LHCN-M2 (cell line): ENCODE measurements around the gene TAS2R40. TPM values are rescaled to one million over a fixed set of nuclear protein-coding genes. Genes with fewer than 3 reads are reported as not detected.

Experiments used
- DNase-seq: peaks from one replicate; pipeline ENCODE4 v3.0.0-alpha.2; 2012; ENCODE audit warnings: low read depth
- total RNA-seq: library from RNA; depleted of rRNA; stranded (reverse); fragments of >200 nt; gene quantifications from 2 replicates; pipeline ENCODE4 v1.2.3, GENCODE V29; 2014

TAS2R40 gene
- total RNA-seq, 1 experiment from 2014 or later, result not detected

DNA sequence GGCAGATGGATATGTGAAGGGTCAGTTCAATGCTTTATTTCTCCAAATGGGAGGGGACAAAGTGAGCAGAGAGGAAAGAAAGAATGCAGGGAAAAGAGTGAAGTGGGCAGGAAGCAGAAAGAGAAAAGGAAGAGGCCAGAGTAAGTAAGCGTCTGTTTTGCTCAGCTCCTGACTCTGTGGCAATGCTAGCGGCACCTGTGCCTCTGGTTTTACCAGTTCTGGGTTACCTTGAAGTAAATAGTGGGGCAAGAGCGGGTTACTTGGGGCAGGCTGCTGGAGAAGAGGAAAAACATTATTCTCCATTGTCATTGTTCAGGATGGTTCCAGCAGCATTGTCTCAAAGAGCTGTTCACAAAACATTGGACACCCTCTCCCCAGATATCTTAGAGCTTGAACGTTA, 1.9 kb downstream of the TAS2R40 start:
- DNase-seq, result no peak

DNA sequence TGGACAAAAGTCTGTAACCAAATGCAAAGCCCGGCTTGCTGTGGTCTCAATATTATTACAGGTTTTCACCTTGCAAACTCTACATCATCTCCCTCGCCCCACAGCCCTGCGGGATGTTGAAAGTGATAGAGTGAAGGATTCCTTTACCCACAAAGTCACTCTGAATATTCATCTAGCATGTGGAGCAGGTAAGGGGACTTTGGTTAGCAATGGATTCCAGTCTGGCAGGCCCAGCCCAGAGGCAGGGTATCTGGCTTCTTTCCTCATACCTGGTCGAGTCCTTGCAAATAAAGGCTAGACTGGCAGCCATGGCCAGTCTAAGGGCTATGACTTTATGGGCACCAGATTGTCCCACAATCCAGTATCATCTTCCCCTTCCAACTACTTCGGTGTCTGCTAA, 3.2 kb downstream of the TAS2R40 start:
- DNase-seq, result no peak

DNA sequence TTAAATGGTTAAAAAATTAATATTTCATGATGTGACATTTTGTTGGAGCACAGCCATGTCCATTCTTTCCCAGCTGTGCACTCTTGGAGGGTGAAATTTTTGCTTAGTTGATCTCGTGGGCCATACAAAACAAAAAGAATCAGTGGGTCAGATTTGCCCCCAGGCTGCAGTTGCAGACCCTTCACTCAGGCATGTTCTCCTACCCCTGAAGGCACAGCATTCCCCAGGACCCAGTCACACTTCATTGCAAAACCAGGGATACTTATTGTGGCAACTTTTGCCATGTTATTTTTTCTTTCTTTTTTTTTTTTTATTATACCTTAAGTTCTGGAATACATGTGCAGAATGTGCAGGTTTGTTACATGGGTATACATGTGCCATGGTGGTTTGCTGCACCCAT, 6.0 kb downstream of the TAS2R40 start:
- peak; percentile 21 for DNase-seq

DNA sequence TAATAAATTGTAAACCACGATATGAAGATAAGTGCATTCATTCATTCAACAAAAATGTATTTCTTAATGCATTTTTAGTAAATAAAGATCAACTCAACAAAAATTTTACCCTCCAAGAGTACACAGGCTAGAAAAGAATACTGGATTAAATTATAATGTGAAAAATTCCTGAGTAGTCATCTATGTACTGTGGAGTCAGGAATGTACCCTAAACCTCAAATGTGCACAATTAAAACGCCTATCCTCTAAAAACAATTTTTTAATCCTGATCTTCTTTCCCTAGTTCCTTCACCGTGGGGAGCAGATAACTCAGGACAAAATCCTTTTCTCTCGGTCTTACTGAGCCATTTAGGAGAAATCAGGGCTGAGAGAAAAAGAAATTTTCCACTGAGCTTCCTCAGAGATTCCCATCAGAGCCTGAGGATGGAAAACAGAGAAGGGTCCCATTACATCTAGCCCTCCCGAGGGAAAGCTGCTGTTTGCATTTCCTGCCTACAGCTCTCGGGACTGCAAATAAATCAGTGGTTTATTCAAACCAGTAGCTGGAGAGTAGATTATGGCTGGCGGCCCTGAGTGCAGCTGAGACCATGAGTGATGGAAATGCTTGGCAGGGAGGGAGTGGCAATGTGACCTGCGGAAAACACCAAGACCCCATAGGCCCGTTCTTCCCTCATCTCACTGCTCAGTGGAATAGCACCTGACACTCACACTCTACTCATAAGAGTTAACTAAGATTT, 7.4 kb downstream of the TAS2R40 start:
- DNase-seq, result peak; percentile 68

DNA sequence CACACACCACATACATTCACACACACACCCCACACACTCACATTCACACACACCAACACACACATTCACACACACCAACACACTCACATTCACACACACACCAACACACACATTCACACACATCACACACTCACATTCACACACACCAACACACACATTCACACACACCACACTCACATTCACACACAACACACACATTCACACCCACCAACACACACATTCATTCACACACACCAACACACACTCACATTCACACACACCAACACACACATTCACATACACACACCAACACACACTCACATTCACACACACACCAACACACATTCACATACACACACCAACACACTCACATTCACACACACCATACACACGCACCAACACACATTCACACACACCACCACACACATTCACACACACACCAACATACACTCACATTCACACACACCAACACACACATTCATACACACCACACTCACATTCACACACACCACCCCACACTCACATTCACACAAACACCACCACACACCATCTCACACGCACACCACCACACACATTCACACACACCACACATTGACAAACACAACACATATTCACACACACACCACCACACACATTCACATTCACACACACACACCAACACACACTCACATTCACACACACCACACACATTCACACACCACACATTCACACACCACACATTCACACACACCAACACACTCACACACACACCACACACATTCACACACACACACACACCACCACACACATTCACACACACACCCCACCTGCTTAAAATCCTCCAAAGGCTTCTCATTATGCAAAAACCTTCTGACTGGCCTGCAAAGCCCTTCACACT, 9.0 kb downstream of the TAS2R40 start:
- DNase-seq, result no peak

DNA sequence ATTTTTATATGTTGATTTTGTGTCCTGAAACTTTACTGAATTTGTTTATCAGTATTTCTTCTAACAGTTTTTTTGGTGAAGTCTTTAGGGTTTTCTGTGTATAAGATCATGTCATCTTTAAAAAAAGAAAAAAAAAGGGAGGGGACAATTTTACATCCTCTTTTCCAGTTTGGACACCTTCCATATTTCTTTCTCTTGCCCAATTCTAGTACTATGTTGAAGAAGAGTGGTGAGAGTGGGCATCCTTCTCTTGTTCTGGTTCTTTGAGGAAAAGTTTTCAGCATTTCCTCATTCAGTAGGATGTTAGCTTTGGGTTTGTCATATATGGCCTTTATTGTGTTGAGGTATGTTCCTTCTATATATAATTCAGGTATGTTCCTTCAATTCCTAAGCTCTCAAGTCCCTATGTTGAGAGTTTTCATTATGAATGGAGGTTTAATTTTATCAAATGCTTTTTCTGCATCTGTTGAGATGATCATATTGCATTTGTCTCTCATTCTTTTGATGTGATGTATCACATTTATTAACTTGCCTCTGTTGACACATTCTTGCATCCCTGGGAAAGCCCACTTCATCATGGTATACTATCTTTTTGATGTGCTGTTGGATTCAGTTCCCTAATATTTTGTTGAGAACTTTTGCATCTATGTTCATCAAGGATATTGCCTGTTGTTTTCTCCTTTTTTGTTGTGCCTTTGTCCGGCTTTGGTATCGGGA, 12.1 kb downstream of the TAS2R40 start:
- DNase-seq, result no peak

DNA sequence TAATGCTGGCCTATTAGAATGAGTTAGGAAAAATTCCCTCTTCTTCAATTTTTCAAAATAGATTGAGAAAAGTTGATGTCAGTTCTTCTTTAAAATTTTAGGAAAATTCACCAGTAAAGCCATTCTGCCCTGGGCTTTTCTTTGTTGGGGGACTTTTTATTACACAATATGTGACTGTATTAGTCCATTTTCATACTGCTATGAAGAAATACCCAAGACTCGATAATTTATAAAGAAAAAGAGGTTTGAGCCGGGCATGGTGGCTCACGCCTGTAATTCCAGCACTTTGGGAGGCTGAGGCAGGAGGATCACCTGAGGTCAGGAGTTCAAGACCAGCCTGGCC, 12.7 kb downstream of the TAS2R40 start:
- DNase-seq, result no peak

DNA sequence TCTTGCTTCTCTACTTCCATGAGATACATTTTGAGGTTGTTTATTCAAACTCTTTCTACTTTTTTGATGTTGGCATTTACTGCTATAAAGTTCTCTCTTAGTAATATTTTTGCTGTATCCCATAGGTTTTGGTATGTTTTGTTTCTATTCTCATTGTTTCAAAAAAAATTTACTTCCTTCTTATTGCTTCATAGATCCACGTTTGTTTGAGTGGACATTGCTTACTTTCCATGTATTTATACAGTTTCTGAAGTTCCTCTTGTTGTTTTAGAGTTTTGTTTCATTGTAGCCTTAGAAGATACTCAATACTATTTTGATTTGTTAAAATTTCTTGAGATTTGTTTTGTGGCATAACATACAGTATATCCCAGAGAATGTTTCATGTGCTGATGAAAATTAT, 13.7 kb downstream of the TAS2R40 start:
- no peak for DNase-seq

DNA sequence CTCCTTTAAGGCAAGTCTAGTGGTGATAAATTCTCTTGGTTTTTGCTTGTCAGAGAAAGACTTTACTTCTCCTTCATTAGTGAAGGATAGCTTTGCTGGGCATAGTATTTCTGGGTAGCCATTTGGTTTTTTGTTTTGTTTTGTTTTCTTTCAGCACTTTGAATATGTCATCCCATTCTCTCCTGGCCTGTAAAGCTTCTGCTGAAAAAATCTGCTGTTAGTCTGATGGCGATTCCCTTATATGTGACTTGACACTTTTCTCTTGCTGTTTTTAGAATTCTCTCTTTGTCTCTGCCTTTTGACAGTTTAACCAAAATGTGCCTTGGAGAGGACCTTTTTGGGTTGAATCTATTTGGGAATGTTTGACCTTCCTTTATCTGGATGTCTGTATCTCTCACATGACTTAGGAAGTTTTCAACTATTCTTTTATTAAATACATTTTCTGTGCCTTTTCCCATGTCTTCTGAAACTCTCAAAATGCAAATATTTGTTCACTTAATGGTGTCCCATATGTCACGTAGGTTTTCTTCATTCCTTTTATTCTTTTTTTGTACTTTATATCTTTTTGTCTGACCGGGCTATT, 14.7 kb downstream of the TAS2R40 start:
- no peak for DNase-seq

DNA sequence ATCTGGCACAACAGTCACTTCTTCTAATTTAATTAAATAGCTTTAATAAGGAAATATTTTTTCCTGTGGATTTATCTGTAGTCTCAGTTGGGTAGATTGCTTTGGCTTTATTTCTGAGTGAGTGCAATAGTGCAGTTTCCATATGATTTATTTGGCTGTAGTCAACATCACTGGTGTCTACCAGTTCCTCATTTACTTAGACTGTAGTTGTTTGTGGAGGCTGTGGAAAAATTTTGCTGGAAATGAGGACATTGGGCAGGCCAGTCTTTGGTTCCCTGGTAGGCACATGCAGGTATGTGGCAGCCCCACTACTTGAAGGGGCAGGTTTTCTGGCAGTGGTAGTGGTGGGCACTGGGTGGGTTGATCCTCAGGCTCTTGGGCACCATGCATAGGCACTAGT, 15.5 kb downstream of the TAS2R40 start:
- DNase-seq, result no peak

DNA sequence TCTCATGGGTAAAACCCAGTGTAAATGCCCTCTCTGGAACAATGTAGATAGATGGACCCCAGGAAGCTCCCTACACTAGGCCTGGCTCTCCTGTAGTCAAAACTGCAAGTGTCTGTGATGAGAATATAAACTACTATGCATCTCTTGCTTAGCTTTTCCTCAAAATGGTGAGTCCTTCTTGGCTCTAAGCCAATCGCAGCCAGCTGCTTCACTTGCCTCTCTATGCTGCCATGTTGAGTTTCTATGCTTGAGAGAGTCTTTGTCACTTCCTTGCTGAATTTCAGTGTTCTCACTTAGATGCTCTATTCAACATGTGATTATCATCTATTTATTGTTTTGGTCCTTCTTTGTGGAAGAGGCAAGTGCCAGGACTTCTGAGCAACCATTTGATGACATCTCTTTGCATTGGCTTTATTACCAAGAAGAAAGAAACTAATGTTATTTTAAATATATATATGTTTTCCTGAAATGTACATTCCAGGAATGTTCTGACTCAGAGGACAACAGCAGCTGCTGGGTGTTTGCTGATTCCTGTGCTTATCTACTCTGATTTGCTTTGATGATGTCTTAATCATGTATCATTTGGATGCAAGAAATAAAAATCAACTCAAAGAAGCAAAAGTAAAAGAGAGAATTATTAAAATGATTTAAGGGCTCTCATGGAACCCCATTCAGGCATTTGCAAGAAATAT, 16.6 kb downstream of the TAS2R40 start:
- peak; percentile 70 for DNase-seq

DNA sequence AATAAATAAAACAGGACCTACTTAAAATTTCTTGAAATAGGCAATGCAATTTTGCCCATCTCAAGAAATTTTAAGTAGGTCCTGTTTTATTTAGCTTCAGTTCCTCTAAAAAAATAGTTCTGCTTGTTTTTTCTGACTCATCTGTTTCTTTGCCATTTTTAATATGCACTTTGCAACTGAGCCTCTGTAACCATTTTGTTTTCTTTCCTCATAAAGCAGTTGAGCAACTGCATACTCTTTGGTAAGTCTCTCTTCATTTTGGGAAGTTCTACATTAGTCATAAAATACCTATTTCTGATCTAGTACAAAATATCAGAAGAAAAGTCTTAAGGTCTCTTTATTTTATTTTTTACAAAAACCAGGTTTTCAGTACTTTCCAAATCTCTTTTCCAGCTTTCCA, 18.0 kb downstream of the TAS2R40 start:
- peak; percentile 74 for DNase-seq

DNA sequence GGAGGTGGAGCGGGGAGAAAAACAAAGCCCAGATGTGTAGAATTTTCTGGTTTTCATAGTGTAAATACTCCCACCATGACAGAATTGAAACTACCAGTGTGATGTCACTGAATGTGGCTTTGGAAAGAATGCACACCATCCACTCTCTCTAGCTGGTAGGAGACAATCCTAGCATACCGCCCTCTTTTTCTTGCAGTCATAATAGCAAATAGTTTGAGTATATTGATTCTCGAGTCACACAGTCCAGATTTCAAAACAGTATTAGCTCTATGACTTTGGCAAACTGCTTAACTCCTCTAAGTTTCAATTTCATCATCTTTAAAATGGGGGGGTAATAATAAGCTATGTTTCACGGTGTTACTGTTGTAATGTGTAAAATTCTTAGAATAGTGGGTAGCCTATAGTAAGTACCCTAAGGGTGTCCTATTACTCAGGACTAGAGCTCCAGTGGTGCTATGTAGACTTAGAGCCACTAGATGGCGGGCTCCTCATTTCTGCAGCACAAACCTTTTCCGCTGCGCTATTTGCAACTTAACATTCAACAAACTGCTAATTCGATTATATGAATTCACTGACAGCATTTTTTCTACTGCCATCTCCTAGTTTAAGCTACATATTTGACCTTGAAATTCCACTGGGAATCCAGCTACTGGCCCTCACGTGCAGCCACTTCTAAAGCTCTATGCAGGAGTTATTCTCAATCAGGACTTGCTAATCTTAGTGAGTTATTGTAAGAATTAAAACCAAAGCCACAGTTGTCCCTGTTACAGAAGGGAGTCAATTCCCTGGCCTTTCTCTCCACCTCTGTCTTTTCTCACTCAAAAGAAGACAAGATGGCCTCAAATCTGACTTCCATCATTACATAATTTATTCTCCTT, 18.7 kb downstream of the TAS2R40 start:
- peak; percentile 87 for DNase-seq

DNA sequence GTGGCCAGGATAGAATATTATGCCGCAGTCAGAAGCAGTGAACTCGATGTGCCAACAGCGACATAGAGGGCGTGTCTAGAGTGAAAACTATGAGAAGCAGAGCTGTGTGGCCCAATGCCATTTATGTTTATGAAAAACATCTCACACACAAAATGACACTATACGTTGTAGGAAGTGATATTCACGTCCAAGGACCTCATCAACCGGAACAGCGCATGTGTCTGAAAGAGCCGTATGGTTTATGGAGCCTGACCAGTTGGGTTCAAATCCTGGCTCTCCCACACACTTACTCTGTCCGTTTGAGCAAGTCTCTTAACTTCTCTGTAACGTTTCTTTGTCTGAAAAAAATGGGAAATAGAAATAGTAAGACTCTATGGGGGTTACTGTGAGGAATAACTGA, 20.5 kb downstream of the TAS2R40 start:
- no peak for DNase-seq

DNA sequence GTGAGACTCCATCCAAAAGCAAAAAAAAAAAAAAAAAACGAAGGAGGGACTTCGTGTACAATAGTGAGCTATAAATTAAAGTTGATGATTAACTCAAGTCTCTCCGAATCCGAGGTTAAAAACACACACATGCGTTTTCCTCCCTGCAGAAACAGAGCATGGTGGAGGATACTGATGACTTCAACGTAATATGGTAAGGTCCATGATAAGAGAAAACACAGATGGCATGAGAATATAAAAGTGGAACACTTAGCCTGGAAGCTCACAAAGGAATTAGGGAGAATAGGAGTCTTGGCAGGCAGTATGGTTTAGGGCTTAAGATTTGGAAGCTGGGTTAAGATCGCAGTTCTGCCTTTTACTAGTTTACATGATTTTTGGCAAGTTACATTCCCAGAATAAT, 21.3 kb downstream of the TAS2R40 start:
- DNase-seq, result no peak

DNA sequence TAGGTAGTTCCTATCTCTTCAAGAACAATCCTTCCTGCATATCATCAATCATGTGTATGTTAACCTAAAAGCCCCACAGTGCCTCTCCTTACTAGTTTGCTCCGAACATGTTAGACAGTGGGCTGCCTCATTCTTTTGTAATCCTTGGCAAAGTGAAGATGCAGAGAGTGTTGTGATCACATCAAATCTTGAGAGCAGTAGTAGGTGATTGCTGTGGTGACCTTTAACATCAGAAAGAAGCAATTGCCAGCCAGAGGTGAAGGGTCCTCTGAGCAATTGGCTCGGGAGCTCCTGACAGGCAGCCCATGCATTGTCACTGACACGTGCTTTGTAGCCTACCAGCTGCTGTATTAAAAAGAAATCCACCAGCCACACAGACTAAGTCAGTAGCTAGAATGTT, 21.8 kb downstream of the TAS2R40 start:
- no peak for DNase-seq

DNA sequence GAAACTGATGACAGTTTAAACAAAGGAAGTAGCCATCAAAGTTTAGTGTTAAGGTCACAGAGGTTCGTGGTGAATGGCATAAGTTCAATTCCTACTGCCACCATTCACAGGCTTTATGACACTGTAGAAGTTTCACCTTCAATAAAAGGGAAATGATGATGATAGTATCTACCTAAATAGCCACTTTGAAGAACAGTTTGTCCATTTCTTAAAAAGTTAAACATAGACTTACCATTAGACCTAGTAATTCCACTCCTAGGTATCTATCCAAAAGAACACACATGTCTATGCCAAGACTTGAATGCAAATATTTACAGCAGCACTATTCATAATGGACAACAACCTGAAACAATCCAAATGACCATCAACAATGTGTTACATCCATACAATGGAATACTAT, 22.5 kb downstream of the TAS2R40 start:
- no peak for DNase-seq

DNA sequence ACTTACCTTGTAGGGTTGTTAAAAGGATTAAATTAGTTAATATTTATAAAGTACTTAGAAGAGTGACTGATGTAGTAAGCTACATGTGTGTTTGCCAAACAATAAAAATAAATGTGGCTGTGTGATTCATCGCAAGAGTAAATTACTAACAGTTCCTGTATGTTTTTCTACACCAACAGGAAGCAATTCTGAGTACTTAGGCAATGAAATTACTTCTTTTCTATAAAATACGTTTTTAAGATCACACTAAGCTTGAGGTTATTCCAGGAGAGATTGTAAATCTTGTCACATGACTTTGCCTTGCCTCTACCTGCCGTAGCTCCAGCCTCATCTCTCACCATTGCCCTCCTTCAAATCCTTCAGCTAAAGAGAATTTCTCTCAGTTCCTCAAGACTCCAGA, 23.3 kb downstream of the TAS2R40 start:
- DNase-seq, result peak; percentile 65

DNA sequence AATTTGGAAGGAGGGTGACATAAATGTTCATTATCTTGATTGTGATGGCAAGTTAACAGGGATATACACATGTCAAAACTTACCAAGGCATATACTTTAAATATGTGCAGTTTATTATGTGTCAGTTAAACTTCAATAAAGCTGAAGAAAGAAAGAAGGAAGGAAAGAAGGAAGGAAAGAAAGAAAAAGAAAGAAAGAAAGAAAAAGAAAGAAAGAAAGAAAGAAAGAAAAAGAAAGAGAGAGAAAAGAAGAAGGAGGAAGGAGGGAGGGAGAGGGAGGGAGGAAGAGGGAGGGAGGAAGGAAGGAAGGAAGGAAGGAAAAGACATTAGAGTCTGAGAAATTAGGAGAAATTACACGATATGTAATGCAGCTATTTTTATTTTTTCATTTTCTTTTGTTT, 25.5 kb downstream of the TAS2R40 start:
- no peak for DNase-seq

DNA sequence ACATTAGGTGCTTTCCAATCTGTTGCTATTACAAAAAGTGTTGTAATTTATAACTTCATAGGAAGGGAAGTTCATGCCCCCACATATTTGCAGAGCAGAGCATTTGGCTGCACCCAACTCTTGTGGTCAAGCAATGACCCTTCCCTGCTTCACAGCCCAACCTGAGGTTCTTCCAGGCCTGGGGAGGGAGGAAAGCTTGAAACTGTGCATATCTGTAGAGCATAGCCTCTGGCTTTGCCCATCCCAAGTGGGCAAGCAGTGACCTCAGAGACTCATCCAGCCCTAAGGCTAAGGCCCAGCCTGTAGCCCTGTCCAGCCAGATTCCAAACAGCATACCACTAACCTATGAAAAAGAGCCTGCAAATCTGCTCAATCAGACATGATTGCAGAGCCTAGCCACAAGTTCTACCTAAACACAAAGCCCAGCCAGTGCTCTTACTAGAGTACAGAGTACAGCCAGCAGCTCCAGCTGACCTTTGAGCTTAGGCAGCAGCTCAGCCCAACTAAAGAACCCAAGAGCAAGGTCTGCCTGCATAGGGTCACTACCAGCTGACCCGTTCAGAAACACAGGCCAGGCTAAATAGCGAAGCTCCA, 27.0 kb downstream of the TAS2R40 start:
- peak; percentile 20 for DNase-seq
